ENCODE data around the gene RNF144A. TPM values are rescaled to one million over a fixed set of nuclear protein-coding genes. Genes with fewer than 3 reads are reported as not detected.

Gene RNF144A
- total and polyA plus RNA-seq, 2 donors (not counting 1 experiment from before 2014, with no cell fraction given), result 1.2 to 1.6 TPM

GRCh38 chr2:6915399-6915798, 1.8 kb upstream of the RNF144A start:
- Mint-ChIP-seq H3K4me1 (peaks cover 13% of the 10 kb centered on the region), H3K27me3 (peaks cover 8% of the 10 kb centered on the region), H3K27ac (no peak overlapping the region), H3K9me3 (ENCODE audit: insufficient read depth) (no peaks in the 10 kb centered on the region), H3K4me3 (no peak overlapping the region)
- H2AFZ ChIP-seq (ENCODE audit: insufficient read depth, low read depth, low read length, poor library complexity, severe bottlenecking), result no peak overlapping the region
- TF ChIP-seq, protein P1, sequence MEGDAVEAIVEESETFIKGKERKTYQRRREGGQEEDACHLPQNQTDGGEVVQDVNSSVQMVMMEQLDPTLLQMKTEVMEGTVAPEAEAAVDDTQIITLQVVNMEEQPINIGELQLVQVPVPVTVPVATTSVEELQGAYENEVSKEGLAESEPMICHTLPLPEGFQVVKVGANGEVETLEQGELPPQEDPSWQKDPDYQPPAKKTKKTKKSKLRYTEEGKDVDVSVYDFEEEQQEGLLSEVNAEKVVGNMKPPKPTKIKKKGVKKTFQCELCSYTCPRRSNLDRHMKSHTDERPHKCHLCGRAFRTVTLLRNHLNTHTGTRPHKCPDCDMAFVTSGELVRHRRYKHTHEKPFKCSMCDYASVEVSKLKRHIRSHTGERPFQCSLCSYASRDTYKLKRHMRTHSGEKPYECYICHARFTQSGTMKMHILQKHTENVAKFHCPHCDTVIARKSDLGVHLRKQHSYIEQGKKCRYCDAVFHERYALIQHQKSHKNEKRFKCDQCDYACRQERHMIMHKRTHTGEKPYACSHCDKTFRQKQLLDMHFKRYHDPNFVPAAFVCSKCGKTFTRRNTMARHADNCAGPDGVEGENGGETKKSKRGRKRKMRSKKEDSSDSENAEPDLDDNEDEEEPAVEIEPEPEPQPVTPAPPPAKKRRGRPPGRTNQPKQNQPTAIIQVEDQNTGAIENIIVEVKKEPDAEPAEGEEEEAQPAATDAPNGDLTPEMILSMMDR (IDR thresholded peaks at IDR 0.05), result no peak
- no peak for TF ChIP-seq EZH2 (IDR thresholded peaks at IDR 0.05; ENCODE audit: borderline replicate concordance, insufficient read depth, low read depth, low read length, poor library complexity, severe bottlenecking)
- H3K4me3 ChIP-seq (ENCODE audit: control extremely low read depth in 1 of 5, extremely low read depth in 1 of 5, insufficient read depth in 1 of 5, low read depth in 2 of 5, low read length in 4 of 5), result no peak overlapping the region
- no peak overlapping the region for H3K4me2 ChIP-seq (replicated peaks; ENCODE audit: low read depth, low read length, poor library complexity, severe bottlenecking)
- no peak overlapping the region for H3K9ac ChIP-seq (ENCODE audit: low read length)
- H3K4me1 ChIP-seq (ENCODE audit: control insufficient read depth in 2 of 2, insufficient read depth in 2 of 2, low read length in 2 of 2), result peaks cover 14 to 24% of the 10 kb centered on the region in 2 donors
- CTCF ChIA-PET, result interaction anchor here (1.0 to 2.1 kb wide), 5 partner anchors 10 to 93 kb away, joined by 3 to 15 read pairs (median 4); no protein-coding TSS in a partner anchor
- WGBS (ENCODE audit: insufficient coverage), result 100% methylated on average over 2 of the region's 2 CpGs
- H3K27ac ChIP-seq (ENCODE audit: low read length in 2 of 2), result no peak overlapping the region
- H3K9me3 ChIP-seq (ENCODE audit: control extremely low read depth in 1 of 3, control insufficient read depth in 2 of 3, insufficient read depth in 1 of 3, low read length in 2 of 3), result peaks cover 0 to 9% (median 0%) of the 10 kb centered on the region in 3 donors
- no peaks in the 10 kb centered on the region for H3K79me2 ChIP-seq (ENCODE audit: control insufficient read depth, insufficient read depth, low read length)
- no peak for ATAC-seq (ENCODE audit: low read depth)
- DNase-seq, result no peak
- POLR2A ChIA-PET, result no interaction called here
- no peaks in the 10 kb centered on the region for H3K36me3 ChIP-seq (replicated peaks in 1 of 2; ENCODE audit: control extremely low read depth in 1 of 2, control insufficient read depth in 1 of 2, extremely low read depth in 1 of 2, insufficient read depth in 2 of 2, low read length in 1 of 2)
- peaks cover 0 to 17% (median 4%) of the 10 kb centered on the region in 4 experiments for H3K27me3 ChIP-seq (replicated peaks in 1 of 4; ENCODE audit: control extremely low read depth in 1 of 4, control insufficient read depth in 3 of 4, insufficient read depth in 4 of 4, low read length in 3 of 4)
- intact Hi-C loops (cut with micrococcal nuclease), result loop anchor here (5.0 kb wide), 2 partner anchors 48 to 87 kb away; partner anchors contain the start of gene CMPK2
- no peaks in the 10 kb centered on the region for H4K20me1 ChIP-seq (ENCODE audit: control insufficient read depth, insufficient read depth, low read length, poor library complexity, severe bottlenecking)

DNA sequence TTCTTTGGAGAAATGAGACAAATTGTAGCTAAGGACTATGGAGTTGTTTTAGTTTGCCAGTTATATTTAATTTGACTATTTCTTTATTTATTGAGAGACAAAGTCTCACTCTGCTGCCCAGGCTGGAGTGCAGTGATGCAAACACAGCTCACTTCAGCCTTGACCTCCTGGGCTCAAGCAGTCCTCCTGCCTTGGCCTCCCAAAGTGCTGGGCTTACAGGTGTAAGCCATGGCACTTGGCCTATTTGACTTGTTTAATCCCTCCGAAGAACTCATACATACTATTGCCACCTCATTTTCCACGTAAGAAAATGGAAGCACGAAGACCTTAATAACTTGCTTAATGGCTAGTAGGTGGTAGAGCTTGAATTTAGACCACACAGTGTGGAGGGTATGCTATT, 988 bp upstream of the RNF144A start:
- ATAC-seq (ENCODE audit: low read depth) (no peak), DNase-seq (no peak)
- Histone ChIP-seq H3K27me3 (replicated peaks in 1 of 4; ENCODE audit: control extremely low read depth in 1 of 4, control insufficient read depth in 3 of 4, insufficient read depth in 4 of 4, low read length in 3 of 4) (peaks cover 0 to 17% (median 4%) of the 10 kb centered on the region in 4 experiments), H3K4me2 (replicated peaks; ENCODE audit: low read depth, low read length, poor library complexity, severe bottlenecking) (no peak overlapping the region), H3K4me1 (ENCODE audit: control insufficient read depth in 2 of 2, insufficient read depth in 2 of 2, low read length in 2 of 2) (peaks cover 7 to 16% of the 10 kb centered on the region in 2 donors), H3K27ac (ENCODE audit: low read length in 2 of 2) (no peak overlapping the region), H4K20me1 (ENCODE audit: control insufficient read depth, insufficient read depth, low read length, poor library complexity, severe bottlenecking) (no peaks in the 10 kb centered on the region), H3K9ac (ENCODE audit: low read length) (no peak overlapping the region), H3K4me3 (ENCODE audit: control extremely low read depth in 1 of 5, extremely low read depth in 1 of 5, insufficient read depth in 1 of 5, low read depth in 2 of 5, low read length in 4 of 5) (no peak overlapping the region), H3K79me2 (ENCODE audit: control insufficient read depth, insufficient read depth, low read length) (no peaks in the 10 kb centered on the region), H2AFZ (ENCODE audit: insufficient read depth, low read depth, low read length, poor library complexity, severe bottlenecking) (no peak overlapping the region), H3K36me3 (replicated peaks in 1 of 2; ENCODE audit: control extremely low read depth in 1 of 2, control insufficient read depth in 1 of 2, extremely low read depth in 1 of 2, insufficient read depth in 2 of 2, low read length in 1 of 2) (no peaks in the 10 kb centered on the region), H3K9me3 (ENCODE audit: control extremely low read depth in 1 of 3, control insufficient read depth in 2 of 3, insufficient read depth in 1 of 3, low read length in 2 of 3) (peaks cover 0 to 9% (median 0%) of the 10 kb centered on the region in 3 donors)
- TF ChIP-seq, protein P1 (IDR thresholded peaks at IDR 0.05), result no peak
- TF ChIP-seq EZH2 (IDR thresholded peaks at IDR 0.05; ENCODE audit: borderline replicate concordance, insufficient read depth, low read depth, low read length, poor library complexity, severe bottlenecking), result no peak
- peaks cover 8% of the 10 kb centered on the region for H3K27me3 Mint-ChIP-seq
- intact Hi-C loops (cut with micrococcal nuclease), result loop anchor here (5.0 kb wide), 2 partner anchors 49 to 86 kb away; partner anchors contain the start of gene CMPK2
- no peaks in the 10 kb centered on the region for H3K9me3 Mint-ChIP-seq (ENCODE audit: insufficient read depth)
- no CpG with 5 or more reads among the region's 3 CpGs for WGBS (ENCODE audit: insufficient coverage)
- peak overlapping the region; percentile 78 for H3K4me3 Mint-ChIP-seq
- CTCF ChIA-PET, result interaction anchor here (0.6 to 2.1 kb wide), 14 partner anchors 8 to 128 kb away, joined by 3 to 15 read pairs (median 4); partner anchors contain the start of genes CMPK2 and RSAD2
- H3K4me1 Mint-ChIP-seq, result peaks cover 7% of the 10 kb centered on the region
- no peak overlapping the region for H3K27ac Mint-ChIP-seq
- POLR2A ChIA-PET, result no interaction called here
